Globus pallidus (tissue), 1 donor: ENCODE measurements around the gene EVX2.

ENCODE experiments used
- DNase-seq: peaks from one replicate; pipeline ENCODE4 v3.0.0-alpha.2; 2015; ENCODE audit warnings: low spot score

Gene EVX2

DNA sequence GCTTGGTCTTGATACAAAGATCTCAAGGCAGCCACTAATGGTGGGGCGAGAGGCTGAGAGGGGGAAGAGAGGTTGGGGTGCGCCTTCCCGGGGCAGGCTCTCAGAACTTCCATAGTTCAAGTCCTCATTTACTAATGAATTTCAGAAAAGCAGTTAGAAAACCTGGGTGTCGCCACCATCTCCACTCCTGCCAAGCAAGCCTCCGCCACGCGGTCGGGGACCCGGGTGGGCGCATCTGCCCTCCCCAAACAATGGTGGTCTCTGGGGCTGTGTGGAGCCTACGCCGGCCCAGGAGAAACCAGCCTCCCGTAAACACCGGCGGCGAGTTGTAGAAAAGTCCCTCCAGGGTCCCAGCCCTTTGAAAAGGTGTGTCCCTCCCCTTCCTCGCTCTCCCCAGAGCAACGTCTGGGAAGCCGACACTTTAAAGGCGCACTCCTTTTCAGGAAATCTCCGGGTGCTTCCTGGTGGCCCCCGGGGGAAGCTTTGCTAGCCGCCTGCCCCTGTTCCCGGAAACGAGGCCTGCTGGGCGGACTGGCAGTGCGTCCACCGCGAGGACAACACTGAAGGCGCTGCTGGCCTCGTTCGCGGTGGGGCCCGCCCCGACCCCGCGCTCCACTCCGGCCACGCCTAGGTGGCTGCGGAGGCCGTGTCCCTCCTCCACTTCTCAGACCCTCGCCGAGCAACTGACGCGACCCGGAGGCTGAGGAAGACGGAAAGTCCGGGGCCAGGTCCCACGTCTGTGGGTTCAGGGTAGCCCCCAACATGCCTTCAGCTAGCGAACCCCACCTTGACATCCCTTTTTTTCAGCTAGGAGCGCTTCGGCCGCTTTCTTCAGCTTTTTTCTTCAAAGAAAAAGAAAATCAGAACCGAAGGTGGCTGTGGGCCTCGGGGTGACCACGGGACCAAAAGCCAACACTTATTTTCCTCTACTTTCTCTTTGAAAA, 16.8 kb downstream of the EVX2 start:
- DNase-seq: no peak

DNA sequence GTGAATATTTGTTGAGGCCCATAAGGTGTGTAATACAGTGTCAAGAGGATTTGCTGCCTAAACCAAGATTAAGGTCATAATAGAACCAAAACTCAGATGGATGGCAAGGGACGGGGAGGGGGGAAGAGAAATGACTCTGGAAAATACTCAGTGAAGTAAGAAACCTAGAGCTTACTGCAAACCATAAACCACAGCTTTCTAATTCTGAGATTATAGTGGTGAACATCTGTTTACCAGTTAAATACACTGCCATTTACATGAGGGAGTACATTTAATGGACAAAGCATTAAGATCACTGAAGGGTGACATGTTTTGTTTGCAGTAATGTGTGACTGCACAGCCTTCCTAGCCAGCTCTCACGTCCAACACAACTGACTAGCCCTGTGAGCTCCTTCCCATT, 19.8 kb downstream of the EVX2 start:
- DNase-seq: no peak

DNA sequence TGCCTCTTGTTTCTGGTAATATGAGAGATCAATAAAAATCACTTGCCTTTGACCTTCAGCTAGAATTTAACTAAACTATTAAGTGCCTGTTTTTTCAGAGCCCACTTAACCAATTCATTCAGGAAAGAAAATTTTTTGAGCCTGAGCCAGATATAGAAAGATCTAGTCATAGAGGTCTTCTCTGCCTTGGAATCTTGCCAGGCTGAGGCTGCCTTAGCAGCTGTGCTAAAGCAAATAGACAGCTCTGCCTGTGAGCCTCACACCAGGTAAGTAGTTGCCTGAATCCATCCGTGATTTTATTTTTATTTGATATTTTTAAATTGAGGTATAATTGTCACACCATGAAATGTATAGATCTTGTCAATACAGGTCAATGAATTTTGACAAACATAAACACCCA, 27.4 kb downstream of the EVX2 start:
- DNase-seq: no peak

DNA sequence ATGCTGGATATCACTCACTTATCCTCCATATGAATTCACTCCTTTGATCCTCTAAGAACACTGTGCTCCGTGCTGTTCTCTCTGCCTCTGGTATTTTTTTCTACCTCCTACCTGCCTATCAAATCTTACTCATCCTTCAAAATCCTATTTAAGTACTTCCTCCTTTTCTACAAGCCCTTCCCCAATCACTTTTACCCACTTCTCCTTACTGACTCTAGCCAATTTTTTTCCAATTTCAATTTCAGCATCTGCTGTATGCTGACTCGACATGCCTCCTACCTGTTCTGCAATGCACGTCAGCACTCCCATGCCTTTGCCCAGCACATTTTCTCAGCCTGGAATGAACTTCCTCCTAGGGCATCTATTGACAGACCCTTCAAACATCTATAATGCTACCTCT, 44.4 kb downstream of the EVX2 start:
- no peak for DNase-seq

DNA sequence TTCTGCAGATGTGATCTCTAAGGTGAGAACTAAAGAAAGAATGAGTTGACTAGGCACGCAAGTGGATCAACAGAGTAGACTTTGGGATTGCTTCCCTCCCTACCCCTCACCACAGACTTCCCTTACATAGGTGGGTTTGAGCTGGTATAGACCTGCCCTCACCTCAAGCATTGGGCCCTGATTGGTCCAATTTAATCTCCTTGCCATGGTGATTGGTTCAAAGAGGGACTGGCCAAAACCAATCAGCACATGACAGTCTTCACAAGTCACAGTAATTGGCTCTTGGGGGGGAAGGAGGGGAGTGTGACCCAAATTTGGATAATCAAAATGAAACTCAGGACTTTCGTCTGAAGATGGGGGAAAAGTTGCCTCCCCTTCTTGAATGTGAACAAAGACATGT, 45.1 kb downstream of the EVX2 start:
- no peak for DNase-seq

DNA sequence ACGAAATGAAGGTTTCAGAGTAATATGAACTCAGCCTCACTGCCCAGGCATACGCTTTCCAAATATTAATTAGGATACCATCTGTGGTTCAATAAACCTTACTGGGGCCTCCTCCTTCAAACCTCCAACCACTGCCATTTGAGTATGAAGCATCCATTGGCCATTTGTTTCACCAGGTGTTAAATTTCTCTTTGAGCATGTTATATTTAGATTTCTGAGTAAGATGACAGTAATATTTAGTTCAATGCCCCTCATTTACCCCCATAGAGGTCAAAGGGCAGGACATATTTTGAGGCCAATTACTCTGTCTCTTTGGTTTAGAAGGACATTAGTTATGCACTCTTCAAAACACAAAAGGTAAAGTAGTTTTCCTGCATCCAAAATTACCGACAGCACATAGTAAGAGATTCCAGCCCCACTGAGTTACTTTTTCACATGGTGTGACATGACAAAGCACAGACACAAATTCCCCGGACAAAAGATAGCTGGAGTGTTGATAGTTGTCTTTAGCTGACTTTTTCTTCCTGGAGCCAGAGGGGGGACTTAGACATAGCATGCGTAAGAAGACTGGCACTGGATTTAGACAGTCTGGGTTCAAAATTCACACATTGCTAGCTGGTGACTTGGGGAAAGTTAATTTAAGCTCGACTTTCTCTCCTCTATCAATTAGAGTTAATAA, 48.6 kb downstream of the EVX2 start:
- DNase-seq: no peak

DNA sequence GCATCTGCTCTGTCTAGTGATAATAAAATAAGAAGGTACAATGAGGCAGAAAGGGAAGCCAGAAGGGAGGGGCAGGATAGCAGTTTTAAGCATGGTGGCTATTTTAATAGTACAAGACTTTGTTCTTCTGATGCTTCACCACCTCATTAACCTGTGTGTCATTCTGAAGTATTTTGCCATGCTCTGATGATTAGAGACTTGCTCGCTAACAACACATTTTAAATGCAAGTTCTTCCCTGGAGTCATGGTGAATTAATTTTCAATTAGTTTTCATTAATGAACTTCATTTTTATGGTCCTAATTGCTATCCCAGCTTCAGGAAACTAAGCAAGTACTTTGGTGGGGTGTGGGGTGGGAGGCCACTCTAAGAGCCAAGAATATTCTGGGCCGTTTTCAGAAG, 56.0 kb downstream of the EVX2 start:
- DNase-seq: no peak
